Right lobe of liver (tissue), 4 donors: ENCODE data around the gene SNUPN.
A peak's percentile ranks its signal among the peaks of the same experiment; 100 is the strongest.

Source experiments
- CTCF ChIP-seq, 4 donors: fragments of 200-600 bp in 3 of 4; fragments of 450-650 bp in 1 of 4; IDR thresholded peaks; one replicate each; pipeline versions ENCODE4 v1.5.1 to v1.8.0; 2016 to 2022; ENCODE audit warnings: antibody characterized with exemption in 4 of 4, mild to moderate bottlenecking in 2 of 4
- POLR2A ChIP-seq: fragments of 450-650 bp; IDR thresholded peaks from one replicate; pipeline ENCODE4 v1.6.1; 2017; ENCODE audit warnings: antibody characterized with exemption, mild to moderate bottlenecking
- donor health status: DM: no; HTN: no; CAD: no.
- donor health status: DM: no; HTN: no; CAD: no.
- donor health status: DM: no; HTN: yes; CAD: no.

DNA sequence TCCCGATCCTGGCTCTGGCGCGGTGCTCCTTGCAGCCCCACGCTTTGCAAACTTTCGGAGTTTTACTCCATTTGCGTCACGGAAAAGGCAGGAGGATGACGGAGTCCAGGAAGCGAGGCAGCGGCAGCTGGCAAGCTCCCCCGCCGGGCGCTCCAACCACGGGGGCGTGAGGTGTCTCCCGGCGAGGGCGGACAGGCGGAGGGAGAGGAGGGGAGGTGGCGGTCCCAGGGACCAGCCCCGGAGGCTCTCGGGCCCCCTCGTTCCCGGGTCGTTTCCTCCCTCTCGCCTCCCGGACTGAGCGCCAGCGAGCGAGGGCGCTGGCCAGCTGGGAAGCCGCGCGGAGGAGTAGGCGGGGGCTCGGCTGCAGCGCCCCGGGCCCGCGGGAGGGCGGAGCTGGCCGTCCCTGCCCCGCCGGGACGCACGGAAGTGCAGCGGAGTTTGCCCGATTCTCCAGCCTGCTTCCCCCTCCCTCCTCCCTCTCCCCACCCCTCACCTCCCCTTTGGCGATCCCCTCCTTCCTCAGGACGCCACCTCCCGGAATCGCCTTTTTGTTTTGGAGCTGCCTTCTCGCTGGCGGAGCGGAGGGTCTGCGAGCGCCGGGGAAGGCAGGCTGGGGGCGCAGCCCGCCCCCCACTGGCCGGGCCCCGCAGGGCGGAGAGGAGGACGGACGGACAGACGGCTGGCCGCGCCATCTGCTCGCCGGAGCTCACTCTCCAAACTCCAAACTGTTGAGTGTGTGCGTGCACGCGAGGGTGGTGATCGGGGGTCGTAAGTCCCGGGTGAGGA, 22.0 kb upstream of the SNUPN start, which contains the start of gene SNX33:
- TF ChIP-seq POLR2A (peak; percentile 90), CTCF (IDR thresholded peaks at IDR 0.05) (peak; percentile 32 to 42 (median 36))
